Activated CD8-positive, alpha-beta memory T cell treated with anti-CD3 and anti-CD28 coated beads, Interleukin-2, amount 50 U/mL, for 4 hours (primary cell): ENCODE results near the gene DPP4.
"Not testable (repeated sequence)": the region's sequence is repeated elsewhere in the genome, so short reads cannot be mapped to it uniquely, and the experiment has no call there.

Source experiments
- DNase-seq: peaks from one replicate; pipeline ENCODE4 v3.0.0-alpha.2; 2020

Gene DPP4

DNA sequence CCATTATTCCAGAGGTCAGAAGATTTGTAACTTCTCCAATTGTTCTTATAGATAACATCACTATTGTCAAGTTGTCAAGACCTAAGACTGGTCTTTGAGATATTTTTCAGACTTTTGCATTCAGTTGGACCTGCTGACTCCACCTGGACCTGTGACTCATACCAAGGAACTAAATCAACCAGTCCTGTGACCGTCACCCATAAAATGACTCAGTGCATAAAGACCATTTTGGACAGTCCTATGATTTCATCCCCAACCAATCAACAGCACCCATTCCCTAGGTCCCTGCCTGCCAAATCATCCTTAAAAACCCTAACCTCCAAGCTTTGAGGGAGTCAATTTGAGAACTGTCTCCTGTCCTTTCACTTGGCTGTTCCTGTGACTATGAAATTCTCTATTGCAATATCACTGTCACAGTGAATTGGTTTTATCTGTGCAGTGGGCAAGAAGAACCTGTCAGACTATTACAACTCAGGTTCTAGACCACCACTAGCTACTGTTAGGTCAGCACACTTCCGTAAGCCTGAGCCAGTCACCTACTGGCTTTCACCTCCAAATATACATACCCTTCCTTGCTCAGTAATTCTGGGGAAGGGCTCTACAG lies 17.1 kb downstream of the DPP4 start:
- DNase-seq: no peak

DNA sequence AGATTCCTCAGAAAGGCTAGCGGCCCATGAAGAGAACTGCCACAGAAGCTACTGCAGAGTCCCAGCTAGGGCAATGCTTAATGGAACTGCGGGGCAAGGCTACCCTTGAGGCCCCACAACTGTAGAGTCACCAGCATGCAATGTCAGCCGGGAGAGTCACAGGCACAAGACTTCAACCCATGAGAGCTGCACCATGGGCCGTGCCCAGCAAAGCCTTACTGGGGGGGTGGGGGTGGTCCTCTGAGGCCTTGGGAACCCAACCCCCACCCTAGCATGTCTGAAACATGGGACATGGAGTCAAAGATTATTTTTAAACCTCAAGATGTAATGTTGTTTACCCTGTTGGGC lies 20.2 kb downstream of the DPP4 start:
- no peak for DNase-seq

DNA sequence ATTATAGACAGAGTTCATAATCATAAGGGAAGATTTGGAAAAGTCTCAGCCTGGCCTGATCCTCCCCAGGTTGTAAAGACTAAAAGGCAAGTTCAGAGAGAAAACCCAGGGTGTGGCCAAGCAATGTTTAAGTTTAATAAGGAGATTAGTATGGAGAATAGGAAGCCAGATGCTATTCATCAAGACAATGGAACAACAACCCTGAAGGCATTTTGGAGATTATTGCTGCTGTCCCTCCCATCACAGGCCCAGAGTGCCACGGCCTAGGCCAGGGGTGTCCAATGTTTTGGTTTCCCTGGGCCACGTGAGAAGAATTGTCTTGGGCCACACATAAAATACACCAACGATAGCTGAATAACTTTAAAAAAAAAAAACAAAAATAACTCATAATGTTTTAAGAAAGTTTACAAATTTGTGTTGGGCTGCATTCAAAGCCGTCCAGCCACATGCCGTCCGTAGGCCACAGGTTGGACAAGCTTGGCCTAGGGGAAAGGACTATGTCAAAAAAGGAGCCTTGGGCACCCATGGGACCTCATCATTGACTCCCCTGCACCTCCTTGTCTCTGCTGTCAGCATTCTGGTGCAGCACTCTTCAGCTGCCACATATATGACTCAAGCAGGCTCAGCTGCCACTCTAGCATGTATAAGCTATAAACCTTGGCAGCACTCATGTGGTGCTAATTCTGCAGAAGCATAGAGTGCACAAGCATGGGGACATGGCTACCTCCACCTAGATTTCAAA lies 20.8 kb downstream of the DPP4 start:
- DNase-seq: no peak

DNA sequence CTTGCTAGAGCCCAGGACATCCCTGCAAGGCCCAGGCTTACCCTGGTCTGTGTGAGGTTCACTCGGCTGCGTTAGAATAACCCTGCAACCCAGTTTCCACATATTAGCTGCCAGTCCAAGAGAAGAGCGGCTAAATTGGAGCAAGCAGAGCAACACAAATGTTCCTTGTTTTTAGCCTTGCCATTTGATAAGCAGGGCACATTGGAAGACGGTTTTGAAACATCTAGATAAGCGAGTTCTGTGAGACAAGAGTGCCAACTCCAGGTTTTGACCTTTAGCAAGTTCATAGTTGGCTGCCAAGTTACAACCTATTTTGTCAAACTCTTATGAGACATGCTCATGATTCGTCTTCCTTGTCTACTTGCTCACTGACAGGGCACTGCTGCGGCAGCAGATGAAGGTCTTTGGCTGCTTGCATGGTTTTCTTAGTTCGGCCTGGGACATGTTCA lies 23.5 kb downstream of the DPP4 start:
- DNase-seq: no peak

DNA sequence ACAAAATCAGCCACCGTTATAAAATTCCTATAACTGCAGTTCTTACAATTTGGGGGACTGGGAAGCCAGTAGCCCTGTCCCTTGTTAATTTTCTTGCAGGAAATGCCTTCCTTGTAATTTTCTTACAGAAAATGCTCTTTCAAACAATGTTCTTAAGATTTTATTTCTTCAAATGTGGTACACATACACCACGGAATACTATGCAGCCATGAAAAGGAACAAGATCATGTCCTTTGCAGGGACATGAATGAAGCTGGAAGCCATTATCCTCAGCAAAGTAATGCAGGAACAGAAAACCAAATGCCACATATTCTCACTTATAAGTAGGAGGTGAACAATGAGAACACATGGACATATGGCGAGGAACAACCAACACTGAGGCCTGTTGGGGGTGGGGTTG lies 24.9 kb downstream of the DPP4 start:
- DNase-seq: not testable (repeated sequence)

DNA sequence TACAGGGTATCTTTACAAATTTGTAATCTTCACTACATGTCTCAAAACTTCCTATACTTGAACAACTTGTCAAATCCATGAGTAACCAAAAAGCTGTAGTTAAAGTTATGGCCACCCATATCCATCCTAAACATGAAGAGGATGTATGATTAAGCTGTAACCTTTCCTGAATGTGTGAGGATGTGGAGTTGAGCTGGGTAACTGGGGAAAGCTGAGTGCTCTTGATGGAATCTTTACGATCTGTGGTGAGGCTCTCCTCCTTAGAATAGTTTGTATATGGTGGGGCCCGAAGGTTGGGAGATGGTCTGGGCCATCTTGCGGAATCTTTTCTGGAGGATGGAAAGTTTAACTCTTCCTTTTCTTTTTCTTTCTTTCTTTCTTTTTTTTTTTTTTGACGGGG lies 29.4 kb downstream of the DPP4 start:
- DNase-seq: no peak

DNA sequence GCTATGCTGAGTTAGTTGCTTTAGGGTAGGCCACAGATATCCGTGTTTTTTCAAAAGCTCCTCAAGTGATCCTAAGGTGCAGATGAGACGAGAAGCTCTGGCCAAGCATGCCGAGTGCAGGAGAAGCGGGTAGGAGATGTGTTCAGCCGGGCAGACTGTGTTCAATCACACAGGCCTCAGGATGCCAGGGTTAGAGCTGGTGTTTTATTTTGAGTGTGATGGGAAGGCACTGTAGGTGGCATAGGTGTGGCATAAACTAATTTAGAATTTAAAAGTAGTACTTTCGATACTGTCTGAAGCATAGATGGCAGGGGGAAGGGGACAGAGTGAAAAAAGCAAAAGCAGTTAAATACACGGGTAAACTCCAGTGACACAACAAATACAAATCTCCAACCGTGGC lies 30.9 kb downstream of the DPP4 start:
- DNase-seq: no peak

DNA sequence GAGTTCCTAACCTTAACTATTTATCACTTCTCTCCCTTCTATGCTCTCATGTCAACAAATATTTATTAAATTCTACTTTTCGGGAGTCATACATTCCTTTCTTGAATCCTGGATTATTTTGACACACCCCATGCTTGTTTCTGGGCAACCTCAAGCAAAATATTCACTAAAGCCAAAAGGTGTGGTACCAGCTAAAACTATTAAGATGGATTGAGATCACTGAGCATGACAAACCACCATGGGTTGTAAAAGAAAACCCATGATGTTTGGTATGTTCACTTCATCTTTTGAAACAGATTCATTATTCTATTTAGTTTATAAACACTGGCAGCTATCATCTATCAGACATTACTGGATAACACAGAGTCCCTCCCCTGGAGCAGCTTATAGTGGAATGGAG lies 32.5 kb downstream of the DPP4 start:
- no peak for DNase-seq

DNA sequence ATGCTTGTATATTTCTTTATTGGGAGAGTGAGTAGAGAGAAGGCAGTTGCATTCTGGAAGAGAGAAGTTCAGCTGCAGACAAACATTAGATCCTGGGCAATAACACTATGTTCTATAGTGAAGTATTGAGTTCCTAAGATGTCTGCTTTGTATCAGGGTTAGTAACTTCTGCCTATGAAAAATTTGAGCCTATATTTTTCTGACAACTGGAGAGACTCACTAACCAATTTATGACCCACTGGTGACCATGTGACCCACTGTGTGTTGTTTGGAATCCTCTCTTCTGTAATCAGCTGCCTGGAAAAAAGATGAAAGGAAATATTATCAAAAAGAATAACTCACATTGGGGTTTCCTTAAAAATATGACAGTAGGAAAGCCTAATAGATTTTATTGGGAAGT lies 35.3 kb downstream of the DPP4 start:
- DNase-seq: no peak

DNA sequence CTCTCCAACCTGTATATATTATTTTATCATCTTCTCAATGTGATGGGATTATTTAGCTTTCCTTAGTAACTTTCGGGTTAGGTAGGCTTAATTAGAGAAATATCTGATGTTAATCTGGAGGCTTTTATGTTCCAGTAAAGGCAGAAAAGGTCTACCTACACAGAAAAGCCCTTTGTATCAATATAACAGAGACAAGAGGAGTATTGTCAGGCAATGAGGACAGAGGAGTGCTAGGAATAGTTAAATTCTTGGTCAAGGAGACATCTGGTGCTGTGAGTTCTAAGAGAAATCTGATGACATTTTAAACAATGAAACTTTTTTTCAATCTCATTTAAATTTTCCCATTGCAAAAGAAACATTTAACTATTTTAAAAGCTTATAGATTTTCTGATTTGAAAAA lies 36.1 kb downstream of the DPP4 start:
- DNase-seq: no peak

DNA sequence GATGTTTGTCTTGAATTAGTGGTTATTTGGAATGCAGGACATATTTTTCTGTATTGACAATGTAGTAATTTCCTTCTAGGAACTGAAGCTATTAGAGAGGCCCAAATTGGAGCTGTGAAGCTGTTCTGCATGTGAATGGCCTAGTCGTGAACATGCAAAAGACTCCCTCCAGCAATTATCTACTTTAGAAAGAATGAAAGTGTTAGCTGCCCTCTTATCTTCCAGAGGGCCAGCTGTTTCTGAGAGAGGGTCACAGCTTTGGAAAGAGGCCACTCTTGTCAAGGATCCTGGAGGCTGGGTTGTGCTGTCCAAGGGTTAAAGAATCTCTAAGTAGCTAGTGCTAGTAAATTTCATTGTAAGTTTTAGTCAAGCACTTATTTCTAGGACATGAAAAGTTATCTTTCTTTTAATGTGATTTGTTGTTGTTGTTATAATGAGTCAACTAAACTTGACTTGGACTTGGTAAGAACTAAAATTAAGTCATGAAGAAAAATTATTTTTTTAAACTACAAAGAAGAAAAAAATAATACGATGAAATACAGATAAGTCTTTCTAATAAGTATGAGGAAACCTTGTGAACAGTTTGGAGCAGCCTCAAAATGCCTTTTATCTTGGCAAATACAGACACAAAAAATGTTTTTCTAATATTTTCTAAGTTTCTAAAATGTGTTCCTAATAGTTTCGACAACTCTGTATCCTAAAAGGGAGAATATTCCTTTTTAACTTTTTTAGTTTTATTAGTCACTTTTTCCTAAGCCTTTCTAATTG lies 36.8 kb downstream of the DPP4 start:
- no peak for DNase-seq

DNA sequence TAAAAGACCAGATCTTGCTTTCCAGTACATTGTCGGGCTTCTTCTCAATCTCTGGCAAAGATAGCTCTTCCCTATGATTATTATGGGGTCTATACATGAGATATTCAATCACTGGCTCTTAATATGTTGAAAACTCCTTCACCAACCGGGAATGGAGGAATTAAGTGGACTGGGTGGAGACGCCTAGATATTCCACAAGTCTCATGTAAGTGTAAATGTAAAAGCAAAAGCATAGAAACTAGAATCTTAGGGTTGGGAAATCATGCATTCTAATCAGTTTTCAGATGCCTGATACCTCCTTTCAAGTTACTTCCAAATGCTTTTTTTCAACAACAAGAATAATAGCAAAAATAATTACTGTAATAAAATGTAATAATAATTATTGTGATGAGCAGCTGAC lies 38.0 kb downstream of the DPP4 start:
- no peak for DNase-seq

DNA sequence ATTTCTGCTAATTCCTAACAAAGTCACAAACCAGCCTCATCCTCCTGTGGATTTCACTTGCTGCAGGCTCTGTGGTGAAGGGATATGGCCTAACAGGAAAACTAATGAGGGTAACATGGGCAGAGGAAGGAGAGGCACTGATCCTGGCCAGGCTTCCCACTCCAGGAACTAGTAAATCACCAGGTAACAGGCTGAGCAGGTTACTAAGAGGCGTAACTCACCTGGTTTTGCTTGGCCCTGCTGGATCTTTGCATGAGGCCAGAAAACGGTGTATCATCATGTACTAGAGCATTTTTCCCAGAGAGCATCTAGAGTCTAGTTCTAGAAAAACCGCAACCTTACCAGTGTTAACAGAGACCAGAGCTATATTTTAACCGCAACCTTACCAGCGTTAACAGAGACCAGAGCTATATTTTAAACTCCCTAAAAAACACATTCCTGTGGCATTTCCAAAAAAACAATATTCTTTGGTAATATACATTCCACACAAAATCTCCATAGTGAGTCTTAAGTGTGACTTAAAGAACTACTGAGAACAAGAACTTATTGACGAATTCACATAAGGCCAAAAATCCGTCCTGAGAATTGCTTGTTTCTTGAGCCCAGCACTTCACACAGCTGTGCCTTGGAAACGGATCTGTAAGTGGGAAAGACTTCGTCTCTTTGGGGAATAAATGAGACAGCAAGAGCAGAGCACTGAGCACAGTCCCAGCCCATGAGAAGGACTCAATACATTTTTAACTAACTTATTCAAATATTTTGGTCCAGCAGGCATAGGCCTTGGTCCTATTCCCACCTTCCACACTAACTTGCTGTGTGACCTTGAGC lies 43.4 kb downstream of the DPP4 start:
- no peak for DNase-seq

DNA sequence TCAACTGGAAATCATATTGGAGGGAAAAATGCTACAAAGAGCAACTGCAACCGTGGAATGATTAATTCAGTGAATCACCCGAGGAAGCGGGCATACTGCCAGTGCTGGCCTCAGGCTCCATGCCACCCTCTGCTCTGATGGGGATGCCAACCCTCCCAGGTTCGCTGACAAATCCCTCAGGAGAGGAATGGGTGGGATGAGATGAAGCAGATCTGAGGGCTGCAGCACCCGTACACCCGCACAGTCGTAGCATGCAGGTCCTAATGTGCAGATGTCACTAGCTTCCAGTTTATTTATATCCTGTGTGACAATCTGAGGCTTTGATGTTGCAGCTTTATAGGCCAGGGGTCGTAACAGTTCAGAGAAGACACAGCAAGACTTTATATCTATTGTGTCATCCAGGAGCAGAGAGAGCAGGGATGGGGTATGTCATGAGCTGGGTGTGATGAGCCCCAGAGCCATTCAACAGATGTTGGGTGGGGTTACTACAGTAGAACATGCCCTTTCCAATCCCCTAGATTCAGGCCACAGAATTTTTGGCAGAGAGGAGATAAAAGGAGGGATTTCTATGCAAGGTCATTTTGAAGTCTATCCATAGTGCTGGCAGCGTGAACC lies 44.6 kb downstream of the DPP4 start:
- no peak for DNase-seq

DNA sequence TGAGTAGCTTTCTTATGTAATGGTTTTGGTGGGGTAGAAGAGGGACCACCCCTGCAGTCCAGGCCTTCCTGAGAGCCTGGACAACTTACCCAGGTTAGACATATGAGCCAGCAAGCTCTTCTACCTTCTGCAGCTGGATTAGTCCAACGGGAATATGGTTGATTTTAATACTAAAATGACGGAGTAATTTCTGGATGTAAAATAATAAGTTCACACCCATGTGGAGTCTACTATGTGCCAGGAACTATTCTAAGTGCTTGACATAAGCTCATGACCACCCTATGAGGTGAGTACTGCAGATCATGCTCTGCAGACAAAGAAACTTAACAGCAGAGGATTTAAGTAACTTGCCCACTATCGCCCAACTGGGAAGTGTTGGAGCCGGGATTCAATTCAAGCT lies 45.5 kb downstream of the DPP4 start:
- DNase-seq: no peak

DNA sequence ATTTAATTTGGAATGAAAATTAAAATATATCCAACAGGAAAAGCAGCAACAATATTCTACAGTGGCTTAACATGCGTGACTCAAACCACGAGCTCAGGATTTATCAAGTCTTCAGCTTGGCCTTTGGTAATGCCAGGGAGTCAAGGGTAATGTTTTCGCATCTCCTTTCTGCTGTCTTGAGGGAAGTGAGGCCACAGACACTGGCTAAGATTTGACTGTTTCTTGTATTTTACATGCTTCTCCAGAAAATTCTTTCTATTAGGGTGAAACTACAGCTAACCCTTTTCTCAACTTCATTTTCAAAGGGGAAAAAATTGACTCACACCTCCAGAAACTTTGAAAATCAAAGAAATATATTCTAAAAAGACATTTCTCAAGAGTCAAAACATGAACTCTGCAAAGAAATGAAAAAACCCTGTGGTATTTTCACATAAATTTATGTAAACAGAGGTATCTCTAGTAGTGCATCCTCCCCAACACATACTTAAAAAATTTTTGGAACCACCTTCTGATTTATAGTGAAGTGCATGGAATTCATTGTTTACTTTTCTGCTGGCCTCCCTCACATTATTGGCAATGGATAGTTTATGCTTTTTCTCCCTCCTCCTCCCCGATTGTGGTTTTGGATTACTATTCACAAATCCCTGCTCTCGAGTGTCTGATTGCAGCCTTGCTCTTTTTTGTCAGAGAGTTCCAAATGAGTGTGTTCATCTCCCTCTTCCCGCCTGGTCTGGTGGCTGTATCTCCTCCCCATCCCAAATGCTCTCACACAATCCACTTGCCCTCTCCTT lies 48.7 kb downstream of the DPP4 start:
- DNase-seq: no peak

DNA sequence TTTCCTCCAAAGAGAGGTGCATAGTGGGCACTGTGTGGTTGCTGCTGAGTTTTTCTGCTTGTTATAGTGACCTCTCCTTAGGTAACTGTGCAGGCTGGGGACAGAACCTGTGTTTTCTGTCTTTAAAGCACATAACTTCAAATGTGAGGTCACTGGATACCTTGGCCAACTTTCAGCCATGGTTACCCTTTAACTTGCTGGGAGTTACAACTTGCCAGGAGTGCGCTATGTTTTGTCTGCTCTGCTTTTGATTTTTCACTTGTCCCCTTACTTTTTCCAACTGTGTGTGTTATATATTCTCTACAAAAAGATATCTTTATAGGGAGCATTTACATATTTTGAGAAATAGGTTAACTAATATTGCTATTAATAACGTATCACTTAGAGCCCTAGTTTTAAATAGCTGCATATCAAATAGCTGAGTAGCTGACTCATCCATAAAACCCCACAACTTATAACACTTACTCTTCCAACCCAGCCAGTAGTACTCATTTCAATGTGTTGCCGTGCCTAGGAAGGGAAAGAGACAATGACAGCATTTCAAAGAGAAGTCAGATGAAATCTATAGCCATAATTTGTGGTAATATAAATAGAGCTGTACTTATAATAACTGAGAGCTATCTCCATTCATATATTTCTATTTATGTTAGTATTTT lies 51.6 kb downstream of the DPP4 start:
- DNase-seq: no peak

DNA sequence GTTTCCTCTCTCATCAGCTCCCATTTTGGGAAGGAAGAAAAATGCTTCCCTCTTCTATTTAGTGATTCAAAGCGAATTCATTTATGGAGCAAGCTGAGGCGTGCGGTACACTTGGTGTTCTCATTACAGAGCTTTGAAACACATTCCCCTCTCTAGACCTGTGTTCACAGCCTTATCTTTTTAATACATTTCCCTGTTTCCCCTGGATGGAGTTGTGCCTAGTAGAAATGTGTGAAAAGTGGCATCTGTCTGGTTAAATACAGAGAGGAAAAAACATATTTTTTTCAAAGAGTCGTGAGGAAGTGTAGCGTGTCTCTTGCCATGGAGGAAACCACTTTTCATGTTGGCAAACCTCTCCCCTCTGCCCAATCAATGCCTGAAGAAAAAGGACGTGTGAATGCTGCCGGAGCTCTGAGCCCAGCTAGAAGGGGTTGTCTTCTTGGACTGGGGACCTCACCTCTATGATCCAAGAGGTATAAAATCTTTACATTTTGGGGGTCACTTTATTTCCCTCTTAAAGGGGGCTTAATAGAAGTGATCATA lies 52.4 kb downstream of the DPP4 start:
- no peak for DNase-seq

DNA sequence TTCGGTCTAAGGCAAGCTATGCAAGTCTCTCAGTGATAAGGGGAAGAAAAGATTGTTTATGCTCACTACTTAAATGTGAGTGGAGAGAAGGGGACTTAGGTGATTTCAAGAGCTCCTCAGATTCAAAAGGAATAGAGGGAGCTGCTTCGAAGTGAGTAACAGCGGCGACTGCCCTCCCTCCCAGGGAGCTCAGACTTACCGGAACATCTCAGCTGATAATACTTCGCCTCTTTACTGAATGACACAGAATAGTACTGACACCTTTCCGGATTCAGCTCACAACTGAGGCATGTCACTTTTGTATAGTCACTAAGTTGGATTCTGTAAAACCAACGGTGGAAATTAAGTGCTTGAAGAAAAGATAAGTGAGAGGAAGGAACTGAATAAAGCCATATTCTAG lies 55.5 kb downstream of the DPP4 start:
- DNase-seq: no peak

DNA sequence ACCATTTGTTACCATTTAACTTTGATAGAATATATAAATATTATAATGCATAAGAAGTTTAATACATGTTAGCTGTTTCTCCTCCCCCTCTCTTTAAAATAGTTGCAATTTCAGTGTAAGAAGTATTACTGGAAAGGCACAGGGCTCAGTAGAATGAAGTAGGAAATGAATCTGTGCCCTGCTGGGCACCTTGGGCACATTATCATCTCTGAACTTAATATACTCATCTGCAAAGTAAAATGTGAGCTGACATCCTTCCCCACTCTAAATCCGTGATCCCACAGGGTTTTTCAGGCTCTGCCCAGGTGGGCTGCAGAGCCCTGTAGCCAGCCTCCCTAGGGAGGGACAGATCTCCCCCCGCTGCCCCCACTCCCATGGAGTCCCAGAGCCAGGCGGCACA lies 56.8 kb downstream of the DPP4 start:
- no peak for DNase-seq

DNA sequence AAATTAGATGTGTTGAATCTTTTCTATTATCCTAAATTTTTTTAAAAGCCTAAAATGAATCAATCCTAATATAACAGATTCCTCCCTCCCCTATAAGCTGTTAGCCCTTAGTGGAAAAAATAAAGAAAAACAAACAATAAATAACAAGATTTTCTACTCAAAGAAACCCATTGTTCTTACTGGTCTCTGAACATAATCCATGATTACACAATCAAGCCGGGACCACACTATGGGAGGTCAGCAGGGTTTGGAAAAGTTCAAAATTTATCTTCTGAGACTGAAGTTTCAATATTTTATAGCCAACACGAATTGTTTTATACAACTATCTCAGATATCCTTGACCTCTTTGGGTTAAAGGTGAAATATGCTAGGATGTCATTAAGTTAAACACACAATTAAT lies 57.9 kb downstream of the DPP4 start:
- no peak for DNase-seq
